GM12878 (cell line): ENCODE results near the gene KANK4.

ENCODE experiments used
- CBX3 ChIP-seq: fragments of 200-600 bp; sonication (generic); IDR thresholded peaks from 2 replicates; pipeline ENCODE4 v1.6.1; 2016; ENCODE audit warnings: low read depth, borderline replicate concordance
- ESRRA ChIP-seq: IDR thresholded peaks from 2 replicates; pipeline ENCODE4 v1.6.1; 2012; ENCODE audit warnings: mild to moderate bottlenecking, low read length, improper control_type of control experiment
- HDAC2 ChIP-seq: fragments of 200-600 bp; sonication (generic); IDR thresholded peaks from 2 replicates; pipeline ENCODE4 v1.6.1; 2017
- MYC ChIP-seq: IDR thresholded peaks from 2 replicates; pipeline ENCODE4 v1.6.1; 2011; ENCODE audit warnings: mild to moderate bottlenecking, low read length, moderate library complexity, inconsistent platforms; ENCODE audit not compliant: insufficient read depth, insufficient replicate concordance, insufficient read length, severe bottlenecking
- TF ChIP-seq, protein P1 (sequence below), 3 experiments: IDR thresholded peaks in 2 of 3; conservative IDR thresholded peaks in 1 of 3; 2 replicates each; pipeline ENCODE4 v1.5.1; 2011; ENCODE audit warnings: low read depth in 3 of 3, low read length in 3 of 3, mild to moderate bottlenecking in 3 of 3, control low read depth in 2 of 3, moderate library complexity in 2 of 3, inconsistent platforms in 1 of 3, mixed read lengths in 1 of 3; ENCODE audit not compliant: control insufficient read depth in 2 of 3, insufficient read depth in 1 of 3; ENCODE audit errors: extremely low read depth in 1 of 3
- TF ChIP-seq, protein P2 (sequence below): IDR thresholded peaks from 2 replicates; pipeline ENCODE4 v1.6.1; 2012; ENCODE audit warnings: low read depth, low read length, improper control_type of control experiment

DNA sequence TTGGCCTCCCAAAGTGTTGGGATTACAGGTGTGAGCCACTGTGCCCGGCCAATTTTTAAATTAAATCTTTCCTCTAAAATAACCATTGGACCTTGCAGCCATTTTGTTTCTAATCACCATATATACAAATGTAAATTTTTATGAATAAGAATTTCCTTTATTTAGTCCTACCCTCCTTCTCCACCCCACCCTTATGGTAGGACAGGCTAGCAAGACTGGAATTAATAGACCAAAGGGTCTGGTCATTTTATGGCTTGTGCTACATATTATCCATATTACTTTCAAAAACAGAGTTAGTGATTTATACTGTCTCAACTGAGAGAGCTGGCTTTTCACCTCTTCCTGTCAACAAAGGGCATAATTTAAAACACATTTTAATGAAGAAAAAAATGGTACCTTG is 98.1 kb downstream of the KANK4 start:
- TF ChIP-seq, protein P1, sequence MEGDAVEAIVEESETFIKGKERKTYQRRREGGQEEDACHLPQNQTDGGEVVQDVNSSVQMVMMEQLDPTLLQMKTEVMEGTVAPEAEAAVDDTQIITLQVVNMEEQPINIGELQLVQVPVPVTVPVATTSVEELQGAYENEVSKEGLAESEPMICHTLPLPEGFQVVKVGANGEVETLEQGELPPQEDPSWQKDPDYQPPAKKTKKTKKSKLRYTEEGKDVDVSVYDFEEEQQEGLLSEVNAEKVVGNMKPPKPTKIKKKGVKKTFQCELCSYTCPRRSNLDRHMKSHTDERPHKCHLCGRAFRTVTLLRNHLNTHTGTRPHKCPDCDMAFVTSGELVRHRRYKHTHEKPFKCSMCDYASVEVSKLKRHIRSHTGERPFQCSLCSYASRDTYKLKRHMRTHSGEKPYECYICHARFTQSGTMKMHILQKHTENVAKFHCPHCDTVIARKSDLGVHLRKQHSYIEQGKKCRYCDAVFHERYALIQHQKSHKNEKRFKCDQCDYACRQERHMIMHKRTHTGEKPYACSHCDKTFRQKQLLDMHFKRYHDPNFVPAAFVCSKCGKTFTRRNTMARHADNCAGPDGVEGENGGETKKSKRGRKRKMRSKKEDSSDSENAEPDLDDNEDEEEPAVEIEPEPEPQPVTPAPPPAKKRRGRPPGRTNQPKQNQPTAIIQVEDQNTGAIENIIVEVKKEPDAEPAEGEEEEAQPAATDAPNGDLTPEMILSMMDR (IDR thresholded peaks at IDR 0.05 in 2 of 3, conservative IDR thresholded peaks at IDR 0.05 in 1 of 3; ENCODE audit: control insufficient read depth in 2 of 3, extremely low read depth in 1 of 3, insufficient read depth in 1 of 3, low read depth in 3 of 3, low read length in 3 of 3) = no peak
- TF ChIP-seq, protein P2, sequence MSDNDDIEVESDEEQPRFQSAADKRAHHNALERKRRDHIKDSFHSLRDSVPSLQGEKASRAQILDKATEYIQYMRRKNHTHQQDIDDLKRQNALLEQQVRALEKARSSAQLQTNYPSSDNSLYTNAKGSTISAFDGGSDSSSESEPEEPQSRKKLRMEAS = no peak
- no peak for TF ChIP-seq MYC
- TF ChIP-seq CBX3 = no peak
- no peak for TF ChIP-seq ESRRA
- no peak for TF ChIP-seq HDAC2
